Hippocampal formation (tissue), 2 donors: ENCODE measurements around the gene KIRREL3.
"Not testable (repeated sequence)": the region's sequence is repeated elsewhere in the genome, so short reads cannot be mapped to it uniquely, and the experiment has no call there.

Experiments
- DNase-seq, 2 donors: peaks; one replicate each; lab custom pipeline; 2025; lab: John Stamatoyannopoulos, UW

KIRREL3 gene

GRCh38 chr11:126383339-126384335 lies 616.9 kb downstream of the KIRREL3 start:
- no peak for DNase-seq

DNA sequence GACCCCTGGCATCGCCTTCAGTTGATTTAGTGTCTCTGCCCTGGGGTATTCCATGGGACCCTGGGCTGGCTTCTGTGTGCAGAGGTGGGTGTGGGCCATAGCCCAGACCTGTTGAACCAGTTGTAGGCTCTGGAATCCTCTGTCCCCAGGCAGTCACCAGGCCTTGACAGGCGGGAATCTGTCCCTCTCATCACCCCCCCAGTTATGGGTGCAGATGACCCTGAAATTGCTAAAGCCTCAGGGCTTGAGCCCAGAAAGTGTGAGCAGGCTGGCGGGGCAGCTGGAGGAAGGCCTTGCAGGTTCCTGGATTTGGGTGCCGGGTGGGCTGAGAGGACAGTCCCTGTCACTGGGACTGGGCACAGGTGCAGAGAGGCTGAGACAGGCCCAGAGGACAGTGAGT lies 617.9 kb downstream of the KIRREL3 start:
- not testable (repeated sequence) for DNase-seq

- not testable (repeated sequence) for DNase-seq
These were observed 618.6 kb downstream of the KIRREL3 start for GRCh38 chr11:126381960-126382359.

DNA sequence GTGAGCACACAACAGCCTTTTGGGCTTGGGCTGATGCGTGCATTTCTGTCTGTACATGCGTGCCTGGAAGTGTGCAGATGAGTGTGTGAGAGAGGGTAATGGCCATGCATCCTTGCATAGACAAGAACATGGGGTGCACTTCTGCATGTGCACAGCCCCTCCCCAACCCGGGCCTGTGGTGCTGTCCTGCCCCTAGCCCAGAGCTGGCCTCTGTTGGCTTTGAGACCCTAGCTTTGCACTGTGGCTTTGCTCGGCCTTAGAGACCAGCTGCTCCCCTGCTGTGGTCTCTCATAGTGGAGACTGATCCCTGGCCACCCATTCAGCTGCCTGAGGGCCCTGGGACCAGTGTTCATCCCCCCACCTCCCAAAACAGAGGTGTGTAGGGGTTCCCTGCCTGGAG lies 619.7 kb downstream of the KIRREL3 start:
- DNase-seq = no peak

DNA sequence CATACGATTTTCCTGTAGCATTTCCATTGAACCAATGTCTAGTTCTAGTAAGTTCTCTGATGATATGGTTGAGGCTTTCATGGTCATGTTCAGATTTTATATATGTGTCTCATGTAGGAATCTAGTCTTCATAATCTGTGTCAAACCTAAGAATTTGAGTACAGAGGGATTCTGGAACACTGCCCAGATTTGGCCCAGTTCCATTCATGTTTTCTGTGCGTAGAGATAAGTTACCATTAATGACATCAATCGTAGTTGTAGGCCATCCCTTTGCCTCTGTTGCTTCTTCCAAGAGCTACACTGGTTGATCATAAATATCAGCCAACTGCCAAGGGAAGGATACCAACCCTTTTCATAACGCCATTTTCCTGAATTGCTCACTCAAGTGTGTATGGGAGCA lies 621.8 kb downstream of the KIRREL3 start:
- no peak for DNase-seq

- no peak for DNase-seq
These were observed 624.8 kb downstream of the KIRREL3 start for GRCh38 chr11:126375726-126376125.

- DNase-seq = not testable (repeated sequence)
These were observed 625.8 kb downstream of the KIRREL3 start for GRCh38 chr11:126374562-126375300.

DNA sequence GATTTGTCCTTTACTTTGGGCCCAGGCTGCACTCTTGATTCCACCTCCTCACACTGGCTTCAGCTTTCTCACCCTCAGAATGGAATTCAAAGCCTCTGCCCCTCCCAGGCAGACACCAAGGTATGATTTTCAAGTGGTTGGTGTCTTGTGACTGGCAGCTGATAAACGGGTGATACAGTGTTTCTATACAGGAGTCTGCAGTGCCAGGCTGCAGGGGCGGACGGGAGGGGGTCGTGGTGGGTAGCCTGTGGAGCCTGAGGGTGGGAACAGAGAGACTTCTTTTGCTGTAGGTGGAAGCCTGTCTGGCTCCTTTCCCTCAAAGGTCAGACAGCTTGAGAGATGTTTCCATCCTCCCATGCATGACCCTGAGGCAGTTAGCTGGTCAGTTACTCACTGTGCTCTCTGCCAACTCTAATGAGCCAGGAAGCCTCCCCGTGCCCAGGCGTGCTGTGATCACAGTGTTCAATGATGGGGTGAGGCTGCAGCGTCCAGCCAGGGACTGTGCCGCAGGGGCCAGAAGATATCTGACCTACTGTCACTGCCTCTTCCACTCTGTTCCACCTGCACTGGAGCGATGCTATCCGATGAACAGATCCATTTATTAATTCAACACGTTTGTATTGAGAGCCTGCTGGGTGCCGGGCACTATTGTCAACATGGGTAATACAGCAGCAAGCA lies 627.0 kb downstream of the KIRREL3 start:
- DNase-seq = not testable (repeated sequence)
